HCT116 (cell line): ENCODE measurements around the gene STXBP5L. TPM values are rescaled to one million over a fixed set of nuclear protein-coding genes. Genes with fewer than 3 reads are reported as not detected.

Experiments used
- ATAC-seq: fragments of 200-7000 bp; cut with Tn5 transposase; 2 replicates; pipeline ENCODE4 v1.9.1; 2020; ENCODE audit warnings: mild to moderate bottlenecking, moderate library complexity
- BruUV-seq: library from RNA; stranded (reverse); fragments of 400-500 nt; replicated peaks from 2 replicates; lab custom pipeline; 2021; lab: Mats Ljungman, UMichigan
- CTCF ChIA-PET: fragments of 300-600 bp; sonication (Branson Sonifier 250); formaldehyde crosslinking; loops from one replicate; lab custom pipeline; 2021; ENCODE audit warnings: antibody characterized with exemption; lab: Charles Lee
- POLR2A ChIA-PET: fragments of 300-600, 350-600 bp; sonication (Branson Sonifier 250); formaldehyde crosslinking; loops from one replicate; lab custom pipeline; 2021; ENCODE audit warnings: antibody characterized with exemption; lab: Charles Lee
- RAD21 ChIA-PET, 2 experiments: fragments of 300-600 bp; sonication (Branson Sonifier 250); formaldehyde crosslinking; loops; one replicate each; lab custom pipeline; 2023; ENCODE audit warnings: low total read pairs in 2 of 2; ENCODE audit not compliant: uncharacterized antibody in 2 of 2, unreplicated experiment in 2 of 2, low non-redundant PET in 1 of 2; lab: Charles Lee
- DNase-seq: peaks from one replicate; pipeline ENCODE4 v3.0.0-alpha.2; 2010; ENCODE audit warnings: low read depth, low spot score
- H2AFZ ChIP-seq: fragments of 200-600 bp; shearing (Covaris generic), sonication (generic); 2 replicates; pipeline ENCODE4 v1.6.1; 2017; ENCODE audit warnings: low read depth, mixed run types, mixed read lengths, antibody characterized with exemption, low read length; ENCODE audit not compliant: poor library complexity, severe bottlenecking
- H3K27ac ChIP-seq: 2 replicates; pipeline ENCODE4 v1.5.1; 2012; ENCODE audit warnings: low read depth, low read length
- H3K27me3 ChIP-seq: fragments of 200-600 bp; sonication (generic); 2 replicates; pipeline ENCODE4 v1.6.1; 2016; ENCODE audit warnings: mixed run types, low read length, mixed read lengths; ENCODE audit not compliant: insufficient read depth
- H3K36me3 ChIP-seq, 2 experiments: fragments of 200-500 bp in 1 of 2; fragments of 200-600 bp in 1 of 2; sonication (Bioruptor generic) in 1 of 2; sonication (generic) in 1 of 2; 2 replicates each; pipeline versions ENCODE4 v1.5.1 to v1.6.1; 2014 to 2016; ENCODE audit warnings: low read length in 2 of 2, inconsistent platforms in 1 of 2, mixed read lengths in 1 of 2, mixed run types in 1 of 2; ENCODE audit not compliant: insufficient read depth in 2 of 2, control insufficient read depth in 1 of 2
- H3K4me1 ChIP-seq, 2 experiments: fragments of 200-600 bp in 1 of 2; sonication (generic) in 1 of 2; 2 replicates each; pipeline versions ENCODE4 v1.5.1 to v1.6.1; 2012 to 2017; ENCODE audit warnings: low read length in 2 of 2, inconsistent platforms in 1 of 2, mild to moderate bottlenecking in 1 of 2, mixed read lengths in 1 of 2, mixed run types in 1 of 2, moderate library complexity in 1 of 2; ENCODE audit not compliant: insufficient read depth in 2 of 2, control insufficient read depth in 1 of 2
- H3K4me2 ChIP-seq: fragments of 200-600 bp; sonication (generic); 2 replicates; pipeline ENCODE4 v1.6.1; 2017; ENCODE audit warnings: mixed run types, low read length, mixed read lengths
- H3K4me3 ChIP-seq, 2 experiments: fragments of 200-600 bp in 1 of 2; sonication (generic) in 1 of 2; replicated peaks in 1 of 2; 2 replicates each; pipeline ENCODE4 v1.5.1; 2011 to 2016; ENCODE audit warnings: low read length in 2 of 2, control low read depth in 1 of 2, low read depth in 1 of 2, mild to moderate bottlenecking in 1 of 2, mixed read lengths in 1 of 2, mixed run types in 1 of 2
- H3K79me2 ChIP-seq: fragments of 200-600 bp; sonication (generic); 2 replicates; pipeline ENCODE4 v1.6.1; 2017; ENCODE audit warnings: mild to moderate bottlenecking, mixed run types, low read length, moderate library complexity, mixed read lengths; ENCODE audit not compliant: insufficient read depth
- H3K9ac ChIP-seq: fragments of 200-600 bp; sonication (generic); 2 replicates; pipeline ENCODE4 v1.6.1; 2016; ENCODE audit warnings: low read length, mixed read lengths
- H3K9me2 ChIP-seq: fragments of 200-600 bp; sonication (generic), shearing (Covaris generic); 2 replicates; pipeline ENCODE4 v1.6.1; 2017; ENCODE audit warnings: mixed run types, mild to moderate bottlenecking, moderate library complexity; ENCODE audit not compliant: insufficient read depth
- H3K9me3 ChIP-seq, 2 experiments: fragments of 200-500 bp in 1 of 2; fragments of 200-600 bp in 1 of 2; sonication (Bioruptor generic) in 1 of 2; sonication (generic) in 1 of 2; 2 replicates each; pipeline ENCODE4 v1.6.1; 2014 to 2017; ENCODE audit warnings: low read length in 2 of 2, mixed read lengths in 2 of 2, inconsistent platforms in 1 of 2, low read depth in 1 of 2, mild to moderate bottlenecking in 1 of 2, mixed run types in 1 of 2, moderate library complexity in 1 of 2; ENCODE audit not compliant: control insufficient read depth in 1 of 2, insufficient read depth in 1 of 2
- H4K20me1 ChIP-seq: fragments of 200-600 bp; sonication (generic), shearing (Covaris generic); 2 replicates; pipeline ENCODE4 v1.6.1; 2017; ENCODE audit warnings: mixed run types, mild to moderate bottlenecking, moderate library complexity; ENCODE audit not compliant: insufficient read depth
- CBX3 ChIP-seq: IDR thresholded peaks from 2 replicates; pipeline ENCODE4 v1.6.1; 2012; ENCODE audit warnings: low read depth
- CEBPB ChIP-seq: IDR thresholded peaks from 2 replicates; pipeline ENCODE4 v1.6.1; 2012; ENCODE audit warnings: low read depth
- EGR1 ChIP-seq: IDR thresholded peaks from 2 replicates; pipeline ENCODE4 v1.6.1; 2012; ENCODE audit warnings: low read depth
- ELF1 ChIP-seq: IDR thresholded peaks from 2 replicates; pipeline ENCODE4 v1.6.1; 2012; ENCODE audit warnings: low read depth, borderline replicate concordance
- FOSL1 ChIP-seq: IDR thresholded peaks from 2 replicates; pipeline ENCODE4 v1.6.1; 2012; ENCODE audit warnings: low read depth
- RAD21 ChIP-seq: IDR thresholded peaks from 2 replicates; pipeline ENCODE4 v1.6.1; 2012; ENCODE audit warnings: low read depth, mild to moderate bottlenecking
- SIN3A ChIP-seq: IDR thresholded peaks from 2 replicates; pipeline ENCODE4 v1.6.1; 2012; ENCODE audit warnings: low read depth
- SP1 ChIP-seq: IDR thresholded peaks from 2 replicates; pipeline ENCODE4 v1.6.1; 2012; ENCODE audit warnings: low read depth
- TCF7L2 ChIP-seq: IDR thresholded peaks from 2 replicates; pipeline ENCODE4 v1.7.0; 2011; ENCODE audit warnings: borderline replicate concordance, inconsistent platforms; ENCODE audit not compliant: insufficient read depth, insufficient read length; ENCODE audit errors: extremely low read depth
- YY1 ChIP-seq: IDR thresholded peaks from 2 replicates; pipeline ENCODE4 v1.6.1; 2011; ENCODE audit warnings: low read length, low read depth, moderate library complexity, mild to moderate bottlenecking; ENCODE audit not compliant: insufficient replicate concordance; ENCODE audit errors: extremely low read depth
- ZBTB33 ChIP-seq: IDR thresholded peaks from 2 replicates; pipeline ENCODE4 v1.6.1; 2011; ENCODE audit warnings: mild to moderate bottlenecking, low read length, moderate library complexity; ENCODE audit not compliant: insufficient replicate concordance; ENCODE audit errors: extremely low read depth
- ZFX ChIP-seq: fragments of 450-650 bp; IDR thresholded peaks from 2 replicates; pipeline ENCODE4 v1.6.1; 2017
- ZNF274 ChIP-seq: fragments of 200-500 bp; sonication (Bioruptor generic); IDR thresholded peaks from 2 replicates; pipeline ENCODE4 v1.6.1; 2014; ENCODE audit warnings: mild to moderate bottlenecking, low read depth, low read length, inconsistent platforms
- intact Hi-C: fragments of 100-400 bp; cut with micrococcal nuclease; formaldehyde crosslinking; loops from 2 replicates; pipeline ENCODE4 v1.10.0; 2022
- total RNA-seq: library from RNA; stranded (reverse); gene quantifications from one replicate; pipeline ENCODE4 v1.2.1, GENCODE V29; 2021; ENCODE audit not compliant: unreplicated experiment
- TF ChIP-seq, protein P1 (sequence below): IDR thresholded peaks from 2 replicates; pipeline ENCODE4 v1.6.1; 2012; ENCODE audit warnings: low read depth

STXBP5L gene
- total RNA-seq, 1 experiment from 2014 or later: not detected

DNA sequence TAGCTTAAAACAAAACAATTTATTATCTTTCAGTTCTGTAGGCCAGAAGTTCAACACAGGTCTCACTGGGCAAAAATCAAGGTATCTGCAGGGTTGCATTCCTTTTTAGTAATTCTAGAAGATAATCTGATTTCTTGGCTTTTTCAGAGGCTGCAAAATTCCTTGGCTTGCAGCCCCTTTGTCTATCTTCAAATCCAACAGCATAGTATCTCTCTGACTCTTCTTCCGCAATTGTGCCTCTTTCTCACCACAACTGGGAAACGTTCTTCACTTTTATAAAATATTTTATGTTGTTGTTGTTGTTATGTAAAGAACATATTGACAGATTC lies 218.7 kb downstream of the STXBP5L start:
- Histone ChIP-seq H3K9me3 (no peaks in the 10 kb centered on the region), H3K9me2 (no peaks in the 10 kb centered on the region), H2AFZ (no peak overlapping the region), H3K36me3 (no peaks in the 10 kb centered on the region), H3K27me3 (no peaks in the 10 kb centered on the region), H3K4me1 (no peaks in the 10 kb centered on the region), H3K27ac (no peak overlapping the region), H3K4me2 (no peak overlapping the region), H3K4me3 (no peak overlapping the region), H4K20me1 (no peaks in the 10 kb centered on the region), H3K9ac (no peak overlapping the region), H3K79me2 (no peaks in the 10 kb centered on the region)
- BruUV-seq: no TSS peak
- RAD21 ChIA-PET: no interaction called here
- CTCF ChIA-PET: no interaction called here
- TF ChIP-seq ELF1: no peak
- no peak for TF ChIP-seq ZBTB33
- no peak for TF ChIP-seq EGR1
- TF ChIP-seq YY1: no peak
- TF ChIP-seq RAD21: no peak
- TF ChIP-seq SIN3A: no peak
- no peak for TF ChIP-seq TCF7L2
- no peak for TF ChIP-seq CBX3
- TF ChIP-seq SP1: no peak
- TF ChIP-seq ZNF274: no peak
- no peak for TF ChIP-seq ZFX
- TF ChIP-seq, protein P1, sequence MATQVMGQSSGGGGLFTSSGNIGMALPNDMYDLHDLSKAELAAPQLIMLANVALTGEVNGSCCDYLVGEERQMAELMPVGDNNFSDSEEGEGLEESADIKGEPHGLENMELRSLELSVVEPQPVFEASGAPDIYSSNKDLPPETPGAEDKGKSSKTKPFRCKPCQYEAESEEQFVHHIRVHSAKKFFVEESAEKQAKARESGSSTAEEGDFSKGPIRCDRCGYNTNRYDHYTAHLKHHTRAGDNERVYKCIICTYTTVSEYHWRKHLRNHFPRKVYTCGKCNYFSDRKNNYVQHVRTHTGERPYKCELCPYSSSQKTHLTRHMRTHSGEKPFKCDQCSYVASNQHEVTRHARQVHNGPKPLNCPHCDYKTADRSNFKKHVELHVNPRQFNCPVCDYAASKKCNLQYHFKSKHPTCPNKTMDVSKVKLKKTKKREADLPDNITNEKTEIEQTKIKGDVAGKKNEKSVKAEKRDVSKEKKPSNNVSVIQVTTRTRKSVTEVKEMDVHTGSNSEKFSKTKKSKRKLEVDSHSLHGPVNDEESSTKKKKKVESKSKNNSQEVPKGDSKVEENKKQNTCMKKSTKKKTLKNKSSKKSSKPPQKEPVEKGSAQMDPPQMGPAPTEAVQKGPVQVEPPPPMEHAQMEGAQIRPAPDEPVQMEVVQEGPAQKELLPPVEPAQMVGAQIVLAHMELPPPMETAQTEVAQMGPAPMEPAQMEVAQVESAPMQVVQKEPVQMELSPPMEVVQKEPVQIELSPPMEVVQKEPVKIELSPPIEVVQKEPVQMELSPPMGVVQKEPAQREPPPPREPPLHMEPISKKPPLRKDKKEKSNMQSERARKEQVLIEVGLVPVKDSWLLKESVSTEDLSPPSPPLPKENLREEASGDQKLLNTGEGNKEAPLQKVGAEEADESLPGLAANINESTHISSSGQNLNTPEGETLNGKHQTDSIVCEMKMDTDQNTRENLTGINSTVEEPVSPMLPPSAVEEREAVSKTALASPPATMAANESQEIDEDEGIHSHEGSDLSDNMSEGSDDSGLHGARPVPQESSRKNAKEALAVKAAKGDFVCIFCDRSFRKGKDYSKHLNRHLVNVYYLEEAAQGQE: no peak
- no peak for TF ChIP-seq FOSL1
- no peak for TF ChIP-seq CEBPB
- POLR2A ChIA-PET: no interaction called here
- no peak for ATAC-seq
- DNase-seq: no peak
- intact Hi-C loops: no loop called here
